Panc1 (cell line): Measurements from ENCODE around the gene FARSB.

Experiments used
- POLR2AphosphoS5 ChIP-seq: IDR thresholded peaks from 2 replicates; pipeline ENCODE4 v1.6.1; 2012; ENCODE audit warnings: mild to moderate bottlenecking, low read depth, low read length, moderate library complexity
- TF ChIP-seq, protein P1 (sequence below): fragments of 450-650 bp; IDR thresholded peaks from 2 replicates; pipeline ENCODE4 v1.5.1; 2017; ENCODE audit warnings: mild to moderate bottlenecking

DNA sequence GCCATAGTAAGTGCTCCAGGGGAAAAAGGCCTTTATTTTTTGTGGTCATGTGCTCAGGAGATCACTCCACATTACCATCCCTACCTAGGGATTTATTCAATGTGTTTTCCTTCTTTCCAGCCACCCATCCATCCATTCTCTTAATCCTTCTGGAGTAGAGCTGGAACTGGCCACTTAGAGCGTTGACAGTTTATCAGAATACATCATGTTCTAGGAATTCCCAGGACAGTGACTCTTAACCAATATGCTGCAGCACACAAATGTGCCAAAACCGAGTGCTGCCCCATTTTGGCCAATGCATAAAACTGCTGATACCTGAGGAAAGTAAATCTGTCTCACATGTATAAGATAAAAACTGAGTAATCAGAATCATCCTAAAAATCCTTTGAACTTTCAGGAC is 63.7 kb downstream of the FARSB start:
- no peak for TF ChIP-seq POLR2AphosphoS5
- TF ChIP-seq, protein P1, sequence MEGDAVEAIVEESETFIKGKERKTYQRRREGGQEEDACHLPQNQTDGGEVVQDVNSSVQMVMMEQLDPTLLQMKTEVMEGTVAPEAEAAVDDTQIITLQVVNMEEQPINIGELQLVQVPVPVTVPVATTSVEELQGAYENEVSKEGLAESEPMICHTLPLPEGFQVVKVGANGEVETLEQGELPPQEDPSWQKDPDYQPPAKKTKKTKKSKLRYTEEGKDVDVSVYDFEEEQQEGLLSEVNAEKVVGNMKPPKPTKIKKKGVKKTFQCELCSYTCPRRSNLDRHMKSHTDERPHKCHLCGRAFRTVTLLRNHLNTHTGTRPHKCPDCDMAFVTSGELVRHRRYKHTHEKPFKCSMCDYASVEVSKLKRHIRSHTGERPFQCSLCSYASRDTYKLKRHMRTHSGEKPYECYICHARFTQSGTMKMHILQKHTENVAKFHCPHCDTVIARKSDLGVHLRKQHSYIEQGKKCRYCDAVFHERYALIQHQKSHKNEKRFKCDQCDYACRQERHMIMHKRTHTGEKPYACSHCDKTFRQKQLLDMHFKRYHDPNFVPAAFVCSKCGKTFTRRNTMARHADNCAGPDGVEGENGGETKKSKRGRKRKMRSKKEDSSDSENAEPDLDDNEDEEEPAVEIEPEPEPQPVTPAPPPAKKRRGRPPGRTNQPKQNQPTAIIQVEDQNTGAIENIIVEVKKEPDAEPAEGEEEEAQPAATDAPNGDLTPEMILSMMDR = no peak
